ENCODE measurements around the gene SPIN3. TPM values are rescaled to one million over a fixed set of nuclear protein-coding genes. Genes with fewer than 3 reads are reported as not detected.

Gene SPIN3
- total and polyA plus RNA-seq, 2 experiments from 2014 or later = 10.6 to 13.0 TPM

DNA sequence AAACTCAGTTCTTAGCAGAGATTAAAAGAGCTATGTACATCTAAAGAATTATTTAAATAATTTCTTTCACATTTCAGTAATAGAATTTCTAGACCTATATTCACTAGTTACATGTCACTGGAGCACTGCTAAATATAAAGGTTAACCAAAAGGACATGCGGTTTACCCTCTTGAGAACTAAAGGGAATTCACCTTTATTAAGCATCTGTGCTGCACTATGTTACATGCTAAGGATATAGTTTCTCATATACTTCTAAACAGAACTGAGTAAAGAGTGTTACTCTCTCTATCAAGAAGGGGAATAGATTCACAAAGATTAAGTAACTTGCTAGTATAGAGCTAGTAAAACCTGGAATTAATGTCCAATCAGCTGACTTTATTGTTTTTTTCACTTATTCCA, 7.6 kb downstream of the SPIN3 start:
- no peaks in the 10 kb centered on the region for H3K9me3 ChIP-seq (ENCODE audit: low read depth)
- H3K36me3 ChIP-seq (replicated peaks; ENCODE audit: insufficient read depth, low read depth) = no peaks in the 10 kb centered on the region
- TF ChIP-seq EZH2 (IDR thresholded peaks at IDR 0.05; ENCODE audit: borderline replicate concordance) = no peak
- no peak for TF ChIP-seq CTCF (IDR thresholded peaks at IDR 0.05; ENCODE audit: poor library complexity)
- TF ChIP-seq EZH2phosphoT487 (IDR thresholded peaks at IDR 0.05; ENCODE audit: low read depth, severe bottlenecking, unreplicated experiment) = no peak
- no peaks in the 10 kb centered on the region for H4K20me1 ChIP-seq (ENCODE audit: insufficient read depth, poor library complexity, severe bottlenecking)
- no peaks in the 10 kb centered on the region for H3K4me1 ChIP-seq (ENCODE audit: insufficient read depth)
- no peak overlapping the region for H3K4me2 ChIP-seq
- no peaks in the 10 kb centered on the region for H3K9me2 ChIP-seq (replicated peaks; ENCODE audit: insufficient read depth)
- no peaks in the 10 kb centered on the region for H3K79me2 ChIP-seq
- H3K4me3 ChIP-seq = no peak overlapping the region
- H2AFZ ChIP-seq = no peak overlapping the region
- no peak overlapping the region for H3K27ac ChIP-seq
- no peaks in the 10 kb centered on the region for H3K27me3 ChIP-seq
- no peak for DNase-seq (ENCODE audit: low spot score)
- WGBS (ENCODE audit: low lambda C conversion rate, missing lambda C conversion rate) = 81% methylated on average over 1 of the region's 1 CpG

DNA sequence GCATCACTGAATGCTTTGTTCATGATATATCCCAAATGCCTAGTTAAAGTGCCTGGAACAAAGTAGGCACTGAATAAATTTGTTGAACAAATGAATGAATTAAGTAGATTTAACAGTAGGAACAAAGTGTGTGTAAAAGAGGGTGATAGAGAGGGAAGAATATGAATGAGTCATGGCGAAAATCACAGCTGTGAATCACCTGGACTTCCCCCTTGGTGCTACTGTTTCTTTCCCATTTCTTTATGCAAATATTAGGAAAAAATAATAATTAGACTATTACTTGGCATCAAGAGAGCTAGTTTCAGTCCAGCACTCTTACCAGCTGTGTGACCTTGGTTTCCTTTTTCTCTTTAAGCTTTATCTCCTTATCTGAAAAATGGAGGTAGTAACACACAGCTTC, 9.2 kb downstream of the SPIN3 start:
- no peak overlapping the region for H3K4me2 ChIP-seq
- H3K27me3 ChIP-seq = no peaks in the 10 kb centered on the region
- TF ChIP-seq CTCF (IDR thresholded peaks at IDR 0.05; ENCODE audit: poor library complexity) (no peak), EZH2phosphoT487 (IDR thresholded peaks at IDR 0.05; ENCODE audit: low read depth, severe bottlenecking, unreplicated experiment) (no peak), EZH2 (IDR thresholded peaks at IDR 0.05; ENCODE audit: borderline replicate concordance) (no peak)
- H3K27ac ChIP-seq = no peak overlapping the region
- no peak for DNase-seq (ENCODE audit: low spot score)
- no peak overlapping the region for H2AFZ ChIP-seq
- no peaks in the 10 kb centered on the region for H4K20me1 ChIP-seq (ENCODE audit: insufficient read depth, poor library complexity, severe bottlenecking)
- H3K79me2 ChIP-seq = no peaks in the 10 kb centered on the region
- H3K9me3 ChIP-seq (ENCODE audit: low read depth) = no peaks in the 10 kb centered on the region
- no peaks in the 10 kb centered on the region for H3K4me1 ChIP-seq (ENCODE audit: insufficient read depth)
- WGBS (ENCODE audit: low lambda C conversion rate, missing lambda C conversion rate) = 71% methylated on average over 1 of the region's 1 CpG
- H3K9me2 ChIP-seq (replicated peaks; ENCODE audit: insufficient read depth) = no peaks in the 10 kb centered on the region
- H3K4me3 ChIP-seq = no peak overlapping the region
- no peaks in the 10 kb centered on the region for H3K36me3 ChIP-seq (replicated peaks; ENCODE audit: insufficient read depth, low read depth)

GRCh38 chrX:56978172-56978571, 17.2 kb downstream of the SPIN3 start:
- no peaks in the 10 kb centered on the region for H3K9me3 ChIP-seq (ENCODE audit: low read depth)
- no peak overlapping the region for H3K4me3 ChIP-seq
- H3K27ac ChIP-seq = no peak overlapping the region
- no peak overlapping the region for H3K4me2 ChIP-seq
- no peaks in the 10 kb centered on the region for H3K4me1 ChIP-seq (ENCODE audit: insufficient read depth)
- peak; percentile 53 for DNase-seq (ENCODE audit: low spot score)
- H2AFZ ChIP-seq = no peak overlapping the region
- WGBS (ENCODE audit: low lambda C conversion rate, missing lambda C conversion rate) = 47% methylated on average over 1 of the region's 1 CpG
- H3K9me2 ChIP-seq (replicated peaks; ENCODE audit: insufficient read depth) = no peaks in the 10 kb centered on the region
- H4K20me1 ChIP-seq (ENCODE audit: insufficient read depth, poor library complexity, severe bottlenecking) = no peaks in the 10 kb centered on the region
- no peak for TF ChIP-seq EZH2phosphoT487 (IDR thresholded peaks at IDR 0.05; ENCODE audit: low read depth, severe bottlenecking, unreplicated experiment)
- peak; percentile 54 for TF ChIP-seq CTCF (IDR thresholded peaks at IDR 0.05; ENCODE audit: poor library complexity)
- no peak for TF ChIP-seq EZH2 (IDR thresholded peaks at IDR 0.05; ENCODE audit: borderline replicate concordance)
- no peaks in the 10 kb centered on the region for H3K27me3 ChIP-seq
- no peaks in the 10 kb centered on the region for H3K79me2 ChIP-seq
- no peaks in the 10 kb centered on the region for H3K36me3 ChIP-seq (replicated peaks; ENCODE audit: insufficient read depth, low read depth)

DNA sequence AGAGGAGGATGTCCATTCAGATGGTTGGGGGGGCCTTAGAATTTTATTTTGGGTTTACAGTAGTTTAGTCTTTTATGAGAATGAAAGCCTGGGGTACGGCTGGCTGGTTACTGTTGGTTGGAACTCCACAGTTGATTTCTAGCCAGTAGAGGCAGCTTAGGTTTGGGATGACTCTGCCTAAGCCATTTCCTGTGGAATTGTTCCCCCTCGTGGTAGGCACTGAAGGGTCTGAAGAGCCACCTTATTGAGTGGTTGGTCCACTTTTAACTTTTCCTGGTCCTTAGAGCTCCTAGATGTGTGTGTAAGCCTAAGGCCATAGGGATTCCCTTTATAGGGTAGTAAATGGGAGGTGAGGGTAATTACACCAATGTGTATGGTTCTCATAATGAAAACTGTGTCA, 19.7 kb downstream of the SPIN3 start:
- H4K20me1 ChIP-seq (ENCODE audit: insufficient read depth, poor library complexity, severe bottlenecking) = no peaks in the 10 kb centered on the region
- H3K36me3 ChIP-seq (replicated peaks; ENCODE audit: insufficient read depth, low read depth) = no peaks in the 10 kb centered on the region
- H2AFZ ChIP-seq = no peak overlapping the region
- H3K9me2 ChIP-seq (replicated peaks; ENCODE audit: insufficient read depth) = no peaks in the 10 kb centered on the region
- no peaks in the 10 kb centered on the region for H3K79me2 ChIP-seq
- WGBS (ENCODE audit: low lambda C conversion rate, missing lambda C conversion rate) = 83% methylated on average over 2 of the region's 2 CpGs
- no peaks in the 10 kb centered on the region for H3K9me3 ChIP-seq (ENCODE audit: low read depth)
- DNase-seq (ENCODE audit: low spot score) = no peak
- TF ChIP-seq EZH2phosphoT487 (IDR thresholded peaks at IDR 0.05; ENCODE audit: low read depth, severe bottlenecking, unreplicated experiment) (no peak), CTCF (IDR thresholded peaks at IDR 0.05; ENCODE audit: poor library complexity) (no peak)
- H3K27ac ChIP-seq = no peak overlapping the region
- H3K4me3 ChIP-seq = no peak overlapping the region
- H3K4me1 ChIP-seq (ENCODE audit: insufficient read depth) = no peaks in the 10 kb centered on the region
- H3K27me3 ChIP-seq = no peaks in the 10 kb centered on the region
- H3K4me2 ChIP-seq = no peak overlapping the region

Data from hepatocyte (in vitro differentiated cells).